Measurements from ENCODE around the gene ALDH3B2. TPM values are rescaled to one million over a fixed set of nuclear protein-coding genes. Genes with fewer than 3 reads are reported as not detected.

Gene ALDH3B2
- total RNA-seq, 4 donors from 2014 or later, result not detected

DNA sequence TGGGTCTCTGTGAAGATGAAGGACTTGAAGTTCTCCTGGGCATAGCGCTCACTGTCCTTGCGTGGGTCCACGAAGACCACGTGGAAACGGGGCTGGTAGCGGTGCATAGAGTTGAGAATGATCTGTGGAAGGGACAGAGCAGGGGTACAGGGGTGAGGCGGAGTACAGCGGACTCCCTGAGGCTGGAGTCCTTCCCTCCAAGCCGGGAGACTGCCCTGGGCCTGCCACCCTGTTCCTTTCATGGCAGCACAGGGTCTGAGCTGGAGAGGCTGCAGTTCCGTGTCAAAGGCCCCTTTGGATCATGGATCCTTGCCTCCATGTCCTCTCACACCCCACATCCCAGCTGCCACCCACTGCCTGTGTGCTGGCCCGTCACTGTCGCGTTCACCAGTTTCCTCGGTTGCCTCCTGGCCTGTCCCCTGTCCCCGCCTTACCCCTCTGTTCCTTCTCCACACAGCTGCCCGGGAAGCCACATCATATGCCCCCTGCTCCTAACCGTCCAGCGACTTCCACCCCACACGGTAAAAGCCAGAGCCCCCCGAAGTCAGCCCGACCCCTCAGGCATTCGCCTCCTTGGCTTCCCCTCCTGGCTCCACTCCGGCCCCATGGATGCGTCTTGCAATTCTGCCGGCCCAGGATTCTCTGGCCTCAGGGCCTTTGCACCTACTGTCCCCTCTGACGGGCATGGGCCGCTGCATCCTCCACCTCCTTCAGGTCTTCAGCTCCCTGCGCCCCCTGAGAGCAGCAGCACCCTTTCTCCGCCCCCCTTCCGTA is 41.3 kb downstream of the ALDH3B2 start:
- Histone ChIP-seq H3K27ac (no peak overlapping the region), H3K36me3 (no peaks in the 10 kb centered on the region), H3K4me3 (no peak overlapping the region), H3K27me3 (no peaks in the 10 kb centered on the region), H3K9me3 (no peaks in the 10 kb centered on the region), H3K4me1 (peaks cover 5% of the 10 kb centered on the region in 2 donors)
- in situ Hi-C loops (cut with MboI; ENCODE audit: low sequenced_read_pairs in 4 of 4) (no loop called here), intact Hi-C loops (cut with DNase I; ENCODE audit: low total_unique reads) (loop anchor here (5.0 kb wide), 1 partner anchor 174 kb away; no protein-coding TSS in a partner anchor)
- no peak for DNase-seq
- TF ChIP-seq, protein P1, sequence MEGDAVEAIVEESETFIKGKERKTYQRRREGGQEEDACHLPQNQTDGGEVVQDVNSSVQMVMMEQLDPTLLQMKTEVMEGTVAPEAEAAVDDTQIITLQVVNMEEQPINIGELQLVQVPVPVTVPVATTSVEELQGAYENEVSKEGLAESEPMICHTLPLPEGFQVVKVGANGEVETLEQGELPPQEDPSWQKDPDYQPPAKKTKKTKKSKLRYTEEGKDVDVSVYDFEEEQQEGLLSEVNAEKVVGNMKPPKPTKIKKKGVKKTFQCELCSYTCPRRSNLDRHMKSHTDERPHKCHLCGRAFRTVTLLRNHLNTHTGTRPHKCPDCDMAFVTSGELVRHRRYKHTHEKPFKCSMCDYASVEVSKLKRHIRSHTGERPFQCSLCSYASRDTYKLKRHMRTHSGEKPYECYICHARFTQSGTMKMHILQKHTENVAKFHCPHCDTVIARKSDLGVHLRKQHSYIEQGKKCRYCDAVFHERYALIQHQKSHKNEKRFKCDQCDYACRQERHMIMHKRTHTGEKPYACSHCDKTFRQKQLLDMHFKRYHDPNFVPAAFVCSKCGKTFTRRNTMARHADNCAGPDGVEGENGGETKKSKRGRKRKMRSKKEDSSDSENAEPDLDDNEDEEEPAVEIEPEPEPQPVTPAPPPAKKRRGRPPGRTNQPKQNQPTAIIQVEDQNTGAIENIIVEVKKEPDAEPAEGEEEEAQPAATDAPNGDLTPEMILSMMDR (IDR thresholded peaks at IDR 0.05 in 4 of 5, conservative IDR thresholded peaks at IDR 0.05 in 1 of 5), result no peak
- TF ChIP-seq POLR2A (IDR thresholded peaks at IDR 0.05), result no peak
- ATAC-seq, result no peak

DNA sequence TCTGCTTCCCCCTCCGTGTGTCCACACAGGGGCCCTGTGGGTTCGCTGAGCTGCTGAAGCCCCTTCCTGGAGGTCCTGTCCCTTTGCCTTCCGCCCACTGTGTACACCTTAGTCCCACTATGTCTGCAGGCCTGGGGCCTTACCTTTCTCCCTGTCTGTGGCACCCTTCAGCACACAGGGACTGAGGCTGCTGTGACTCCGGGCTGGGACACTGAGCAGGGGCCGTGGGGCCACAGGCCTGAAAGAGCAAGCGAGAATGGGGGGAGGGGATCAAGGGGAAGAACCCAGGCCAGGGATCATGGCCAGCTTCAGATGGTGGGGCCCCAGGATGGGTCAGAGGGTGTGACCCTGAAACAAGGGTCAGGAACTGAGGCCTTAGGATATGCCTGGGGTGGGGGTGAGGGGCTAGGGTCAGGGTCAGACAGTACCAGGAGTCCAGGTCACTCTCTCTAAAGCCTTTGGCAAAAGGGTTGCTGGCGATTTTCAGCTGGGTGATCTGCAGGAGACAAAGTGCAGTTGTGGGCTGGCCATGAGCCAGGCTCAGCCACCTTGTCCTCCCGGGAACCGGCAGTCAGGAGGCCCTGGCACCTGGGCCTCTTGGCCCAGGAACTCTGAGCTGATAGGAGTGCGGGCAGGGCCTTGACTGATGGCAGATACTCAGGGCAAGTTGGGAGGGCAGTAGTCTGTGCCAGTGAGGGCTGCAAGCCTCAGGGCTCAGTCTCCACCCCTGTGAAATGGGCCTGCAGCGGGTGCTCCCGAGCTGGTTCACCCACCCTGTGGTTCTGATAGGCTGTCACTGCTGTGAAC is 42.0 kb downstream of the ALDH3B2 start:
- Histone ChIP-seq H3K4me3 (no peak overlapping the region), H3K4me1 (peaks cover 5% of the 10 kb centered on the region in 2 donors), H3K27me3 (no peaks in the 10 kb centered on the region), H3K9me3 (no peaks in the 10 kb centered on the region), H3K36me3 (no peaks in the 10 kb centered on the region), H3K27ac (no peak overlapping the region)
- no peak for TF ChIP-seq POLR2A (IDR thresholded peaks at IDR 0.05)
- TF ChIP-seq, protein P1 (IDR thresholded peaks at IDR 0.05 in 4 of 5, conservative IDR thresholded peaks at IDR 0.05 in 1 of 5), result no peak
- intact Hi-C loops (cut with DNase I; ENCODE audit: low total_unique reads), result loop anchor here (5.0 kb wide), 1 partner anchor 175 kb away; no protein-coding TSS in a partner anchor
- no peak for ATAC-seq
- in situ Hi-C loops (cut with MboI; ENCODE audit: low sequenced_read_pairs in 4 of 4), result no loop called here
- peak in 1 of 2 donors; percentile 2 for DNase-seq

DNA sequence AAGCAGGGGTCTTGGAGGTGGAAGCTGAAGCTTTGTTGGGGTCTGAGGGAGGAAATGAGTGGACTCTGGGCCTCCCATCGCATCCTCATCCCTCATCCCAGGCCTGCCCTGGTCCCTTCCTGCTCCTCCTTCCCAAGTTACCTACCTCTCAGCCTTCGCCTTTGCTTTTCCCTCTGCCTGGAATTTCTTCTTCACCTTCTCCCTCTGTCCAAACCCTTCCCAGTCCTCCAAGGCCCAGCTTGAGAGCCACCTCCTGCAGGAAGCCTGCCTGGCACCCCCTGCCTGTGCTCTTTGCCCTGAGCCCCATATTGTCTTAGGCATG is 42.6 kb downstream of the ALDH3B2 start:
- ATAC-seq, result no peak

DNA sequence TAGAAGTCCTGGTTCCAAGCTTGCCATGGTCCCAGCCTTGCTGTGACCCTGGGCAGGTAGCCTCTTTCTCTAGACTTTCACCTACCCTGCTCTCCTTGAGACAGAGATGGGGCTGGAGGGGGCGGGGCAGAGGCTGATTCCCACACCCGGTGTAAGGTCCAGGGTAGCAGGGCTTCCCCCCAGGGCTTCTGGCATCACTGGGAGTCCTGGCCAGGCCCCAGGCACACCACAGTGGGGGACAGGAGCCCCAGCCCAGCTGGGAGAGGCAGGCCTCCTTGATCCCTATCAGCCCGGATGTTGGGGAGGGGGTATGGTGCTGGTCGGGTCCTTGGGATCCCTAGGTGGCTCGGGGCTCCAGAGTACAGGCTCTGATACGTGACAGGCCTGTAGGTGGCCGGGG is 43.0 kb downstream of the ALDH3B2 start:
- ATAC-seq (no peak), DNase-seq (peak in 1 of 2 donors; percentile 1)
- Histone ChIP-seq H3K4me1 (peaks cover 5% of the 10 kb centered on the region in 2 donors), H3K4me3 (no peak overlapping the region), H3K36me3 (no peaks in the 10 kb centered on the region), H3K9me3 (no peaks in the 10 kb centered on the region), H3K27me3 (no peaks in the 10 kb centered on the region), H3K27ac (peak overlapping the region in 1 of 4 donors; percentile 91)
- in situ Hi-C loops (cut with MboI; ENCODE audit: low sequenced_read_pairs in 4 of 4), result no loop called here
- no peak for TF ChIP-seq POLR2A (IDR thresholded peaks at IDR 0.05)
- TF ChIP-seq, protein P1 (IDR thresholded peaks at IDR 0.05 in 4 of 5, conservative IDR thresholded peaks at IDR 0.05 in 1 of 5), result no peak
- intact Hi-C loops (cut with DNase I; ENCODE audit: low total_unique reads), result loop anchor here (5.0 kb wide), 1 partner anchor 176 kb away; no protein-coding TSS in a partner anchor

More for the DNA sequence above, 42.6 kb downstream of the ALDH3B2 start:
- TF ChIP-seq, protein P1 (IDR thresholded peaks at IDR 0.05 in 4 of 5, conservative IDR thresholded peaks at IDR 0.05 in 1 of 5), result no peak
- TF ChIP-seq POLR2A (IDR thresholded peaks at IDR 0.05), result no peak
- DNase-seq, result no peak
- intact Hi-C loops (cut with DNase I; ENCODE audit: low total_unique reads) (loop anchor here (5.0 kb wide), 1 partner anchor 175 kb away; no protein-coding TSS in a partner anchor), in situ Hi-C loops (cut with MboI; ENCODE audit: low sequenced_read_pairs in 4 of 4) (no loop called here)
- Histone ChIP-seq H3K27ac (no peak overlapping the region), H3K27me3 (no peaks in the 10 kb centered on the region), H3K36me3 (no peaks in the 10 kb centered on the region), H3K4me1 (peaks cover 5% of the 10 kb centered on the region in 2 donors), H3K9me3 (no peaks in the 10 kb centered on the region), H3K4me3 (no peak overlapping the region)

All from gastrocnemius medialis (tissue), 4 donors.